GM18511 (cell line): ENCODE results near the gene STX1A.
"Not testable (repeated sequence)": the region's sequence is repeated elsewhere in the genome, so short reads cannot be mapped to it uniquely, and the experiment has no call there.

Source experiments
- ATAC-seq: cut with Tn5 transposase; IDR thresholded peaks from one replicate; pipeline ENCODE4 v1.9.1; 2021; ENCODE audit warnings: mild to moderate bottlenecking, moderate library complexity; ENCODE audit not compliant: unreplicated experiment

The STX1A gene

GRCh38 chr7:73655309-73655708, 64.2 kb downstream of the STX1A start:
- ATAC-seq, result not testable (repeated sequence)

- no peak for ATAC-seq
These were observed 66.9 kb downstream of the STX1A start for GRCh38 chr7:73652541-73652949.

- no peak for ATAC-seq
These were observed 68.9 kb downstream of the STX1A start for GRCh38 chr7:73650524-73650923.

GRCh38 chr7:73649576-73649975, 69.9 kb downstream of the STX1A start:
- no peak for ATAC-seq
